Muscle layer of colon (tissue), 2 donors: ENCODE results near the gene USF2.

Experiments used
- H3K27ac ChIP-seq: one replicate; pipeline ENCODE4 v1.7.0; 2013; ENCODE audit warnings: low read depth, mild to moderate bottlenecking, low read length, moderate library complexity
- H3K27me3 ChIP-seq, 2 donors: one replicate each; pipeline ENCODE4 v1.7.0; 2013; ENCODE audit warnings: low read length in 2 of 2, mild to moderate bottlenecking in 2 of 2; ENCODE audit not compliant: insufficient read depth in 2 of 2, control insufficient read depth in 1 of 2
- H3K36me3 ChIP-seq: one replicate; pipeline ENCODE4 v1.7.0; 2013; ENCODE audit warnings: mild to moderate bottlenecking, low read length; ENCODE audit not compliant: insufficient read depth
- H3K4me1 ChIP-seq: one replicate; pipeline ENCODE4 v1.7.0; 2013; ENCODE audit warnings: mild to moderate bottlenecking, low read length; ENCODE audit not compliant: insufficient read depth
- H3K4me3 ChIP-seq, 2 donors: one replicate each; pipeline ENCODE4 v1.7.0; 2013; ENCODE audit warnings: low read length in 2 of 2, low read depth in 1 of 2, mild to moderate bottlenecking in 1 of 2, moderate library complexity in 1 of 2
- H3K9ac ChIP-seq: one replicate; pipeline ENCODE4 v1.7.0; 2013; ENCODE audit warnings: low read length
- H3K9me3 ChIP-seq: one replicate; pipeline ENCODE4 v1.7.0; 2013; ENCODE audit warnings: mild to moderate bottlenecking, low read length
- donor health status: abdominal sarcoma.
- donor health status: Adenocarcinoma of cecum.

Gene USF2

GRCh38 chr19:35318679-35319448 lies 50.1 kb downstream of the USF2 start:
- Histone ChIP-seq H3K9me3 (peaks cover 4% of the 10 kb centered on the region), H3K9ac (no peak overlapping the region), H3K27ac (no peak overlapping the region), H3K4me1 (no peaks in the 10 kb centered on the region), H3K27me3 (no peaks in the 10 kb centered on the region), H3K4me3 (no peak overlapping the region), H3K36me3 (no peaks in the 10 kb centered on the region)

GRCh38 chr19:35320065-35320713 lies 51.4 kb downstream of the USF2 start:
- Histone ChIP-seq H3K27me3 (no peaks in the 10 kb centered on the region), H3K36me3 (no peaks in the 10 kb centered on the region), H3K4me1 (no peaks in the 10 kb centered on the region), H3K27ac (no peak overlapping the region), H3K4me3 (no peak overlapping the region), H3K9ac (no peak overlapping the region), H3K9me3 (peaks cover 4% of the 10 kb centered on the region)

GRCh38 chr19:35321291-35321690 lies 52.5 kb downstream of the USF2 start:
- no peaks in the 10 kb centered on the region for H3K4me1 ChIP-seq
- no peak overlapping the region for H3K27ac ChIP-seq
- no peaks in the 10 kb centered on the region for H3K27me3 ChIP-seq
- H3K9ac ChIP-seq = no peak overlapping the region
- H3K9me3 ChIP-seq = peaks cover 4% of the 10 kb centered on the region
- H3K4me3 ChIP-seq = no peak overlapping the region
- no peaks in the 10 kb centered on the region for H3K36me3 ChIP-seq

GRCh38 chr19:35322014-35322413 lies 53.3 kb downstream of the USF2 start:
- Histone ChIP-seq H3K36me3 (no peaks in the 10 kb centered on the region), H3K27ac (no peak overlapping the region), H3K9me3 (peaks cover 4% of the 10 kb centered on the region), H3K4me3 (no peak overlapping the region), H3K27me3 (no peaks in the 10 kb centered on the region), H3K4me1 (no peaks in the 10 kb centered on the region), H3K9ac (no peak overlapping the region)

- peaks cover 0 to 4% of the 10 kb centered on the region in 2 donors for H3K27me3 ChIP-seq
- no peak overlapping the region for H3K4me3 ChIP-seq
- H3K36me3 ChIP-seq = no peaks in the 10 kb centered on the region
- H3K27ac ChIP-seq = no peak overlapping the region
- no peak overlapping the region for H3K9ac ChIP-seq
- H3K9me3 ChIP-seq = no peaks in the 10 kb centered on the region
- H3K4me1 ChIP-seq = no peaks in the 10 kb centered on the region
These were observed 58.9 kb downstream of the USF2 start for GRCh38 chr19:35327642-35328041.

- Histone ChIP-seq H3K27ac (no peak within 1 kb of the TSS), H3K9ac (no peak within 1 kb of the TSS)
These were observed 60.1 kb downstream of the USF2 start, which contains the start of gene CD22 for GRCh38 chr19:35328851-35329285. TSS of gene CD22 (plus strand) at chr19:35329187. CDS start at chr19:35332041, 2,854 bp downstream.

GRCh38 chr19:35329323-35329722 lies 60.6 kb downstream of the USF2 start:
- no peak overlapping the region for H3K27ac ChIP-seq
- H3K9me3 ChIP-seq = no peaks in the 10 kb centered on the region
- H3K4me1 ChIP-seq = no peaks in the 10 kb centered on the region

More at GRCh38 chr19:35328851-35329285, 60.1 kb downstream of the USF2 start, which contains the start of gene CD22:
- no peaks in the 10 kb centered on the region for H3K36me3 ChIP-seq
- H3K9me3 ChIP-seq = no peaks in the 10 kb centered on the region
- peaks cover 0 to 4% of the 10 kb centered on the region in 2 donors for H3K27me3 ChIP-seq
- H3K4me3 ChIP-seq = no peak within 1 kb of the TSS
- H3K4me1 ChIP-seq = no peaks in the 10 kb centered on the region

More at GRCh38 chr19:35329323-35329722, 60.6 kb downstream of the USF2 start:
- no peaks in the 10 kb centered on the region for H3K36me3 ChIP-seq
- H3K9ac ChIP-seq = no peak overlapping the region
- peaks cover 0 to 4% of the 10 kb centered on the region in 2 donors for H3K27me3 ChIP-seq
- H3K4me3 ChIP-seq = no peak overlapping the region
